ENCODE measurements around the gene ACADS.

Gene ACADS

DNA sequence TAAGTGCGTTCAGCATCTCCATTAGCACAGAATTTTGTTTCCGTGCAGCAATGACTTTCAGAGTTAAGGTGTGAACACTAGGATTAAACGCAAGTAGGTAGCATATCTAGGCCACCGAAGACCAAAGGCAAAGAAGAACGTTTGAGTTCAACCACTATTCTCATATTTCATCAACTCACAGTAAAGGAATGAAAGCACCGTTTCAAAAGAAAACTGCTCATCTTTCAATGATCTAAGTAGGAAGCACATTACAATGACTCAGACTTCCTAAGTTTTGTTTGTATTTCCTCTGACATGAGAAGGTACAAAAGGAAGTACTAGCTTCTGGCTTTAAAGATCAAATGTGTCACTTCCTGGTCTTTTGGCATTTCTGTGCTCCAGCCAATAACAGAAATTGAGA is 57.6 kb downstream of the ACADS start:
- TF ChIP-seq, protein P1, sequence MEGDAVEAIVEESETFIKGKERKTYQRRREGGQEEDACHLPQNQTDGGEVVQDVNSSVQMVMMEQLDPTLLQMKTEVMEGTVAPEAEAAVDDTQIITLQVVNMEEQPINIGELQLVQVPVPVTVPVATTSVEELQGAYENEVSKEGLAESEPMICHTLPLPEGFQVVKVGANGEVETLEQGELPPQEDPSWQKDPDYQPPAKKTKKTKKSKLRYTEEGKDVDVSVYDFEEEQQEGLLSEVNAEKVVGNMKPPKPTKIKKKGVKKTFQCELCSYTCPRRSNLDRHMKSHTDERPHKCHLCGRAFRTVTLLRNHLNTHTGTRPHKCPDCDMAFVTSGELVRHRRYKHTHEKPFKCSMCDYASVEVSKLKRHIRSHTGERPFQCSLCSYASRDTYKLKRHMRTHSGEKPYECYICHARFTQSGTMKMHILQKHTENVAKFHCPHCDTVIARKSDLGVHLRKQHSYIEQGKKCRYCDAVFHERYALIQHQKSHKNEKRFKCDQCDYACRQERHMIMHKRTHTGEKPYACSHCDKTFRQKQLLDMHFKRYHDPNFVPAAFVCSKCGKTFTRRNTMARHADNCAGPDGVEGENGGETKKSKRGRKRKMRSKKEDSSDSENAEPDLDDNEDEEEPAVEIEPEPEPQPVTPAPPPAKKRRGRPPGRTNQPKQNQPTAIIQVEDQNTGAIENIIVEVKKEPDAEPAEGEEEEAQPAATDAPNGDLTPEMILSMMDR (IDR thresholded peaks at IDR 0.05; ENCODE audit: insufficient read depth, low read length, missing control alignments), result no peak
- DNase-seq (ENCODE audit: low read depth, low spot score), result peak; percentile 10
- H3K4me3 ChIP-seq (ENCODE audit: low read depth, low read length), result no peak overlapping the region
- ChIA-PET POLR2A (no interaction called here), CTCF (interaction anchor here (0.6 kb wide), 1 partner anchor 33 kb away, joined by 3 read pairs; no protein-coding TSS in a partner anchor)

DNA sequence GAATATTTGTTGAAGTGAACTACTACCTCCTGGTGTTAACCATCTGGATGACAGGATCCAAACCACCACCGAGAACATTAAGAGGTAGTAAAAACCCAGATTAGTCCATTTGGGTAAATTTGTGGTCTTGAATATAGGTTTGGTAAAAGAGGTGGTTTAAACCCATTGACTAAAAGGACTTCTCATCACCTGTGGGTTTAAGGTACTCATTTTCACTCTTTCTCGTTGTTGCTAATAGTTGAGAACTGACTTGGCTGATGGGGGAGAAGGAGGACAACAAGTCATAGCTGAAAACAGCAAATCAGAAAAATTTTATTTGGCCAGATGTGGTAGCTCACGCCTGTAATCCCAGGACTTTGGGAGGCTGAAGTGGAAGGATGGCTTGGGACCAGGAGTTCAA is 59.2 kb downstream of the ACADS start:
- POLR2A ChIA-PET, result no interaction called here
- no peak for DNase-seq (ENCODE audit: low read depth, low spot score)
- no peak overlapping the region for H3K4me3 ChIP-seq (ENCODE audit: low read depth, low read length)
- CTCF ChIA-PET, result interaction anchor here (1.6 kb wide), 1 partner anchor 16 kb away, joined by 3 read pairs; no protein-coding TSS in a partner anchor
- TF ChIP-seq, protein P1 (IDR thresholded peaks at IDR 0.05; ENCODE audit: insufficient read depth, low read length, missing control alignments), result no peak

DNA sequence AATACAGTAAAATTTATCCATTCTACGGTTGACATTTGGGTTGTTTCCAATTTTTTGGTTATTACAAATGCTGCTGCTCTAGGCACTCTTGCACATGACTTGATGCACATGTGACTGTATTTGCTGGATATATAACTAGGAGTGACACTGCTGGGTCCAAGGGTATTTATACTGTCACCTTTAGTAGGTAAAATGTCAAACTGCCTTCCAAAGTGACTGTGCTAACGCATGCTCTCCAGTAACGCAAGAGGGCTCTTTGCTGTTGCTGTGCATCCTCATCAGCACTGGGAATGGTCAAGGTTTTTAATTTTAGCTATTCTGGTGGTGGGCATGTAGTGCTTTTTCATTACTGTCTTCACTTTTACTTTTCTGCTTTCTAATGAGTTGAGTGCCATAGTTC is 62.3 kb downstream of the ACADS start:
- ChIA-PET CTCF (no interaction called here), POLR2A (no interaction called here)
- H3K4me3 ChIP-seq (ENCODE audit: low read depth, low read length), result no peak overlapping the region
- no peak for DNase-seq (ENCODE audit: low read depth, low spot score)
- TF ChIP-seq, protein P1 (IDR thresholded peaks at IDR 0.05; ENCODE audit: insufficient read depth, low read length, missing control alignments), result no peak

All from AG04449 (cell line).